Gastroesophageal sphincter (tissue), 4 donors: ENCODE data around the gene TAF4. TPM values are rescaled to one million over a fixed set of nuclear protein-coding genes. Genes with fewer than 3 reads are reported as not detected.
"Not testable (repeated sequence)": the region's sequence is repeated elsewhere in the genome, so short reads cannot be mapped to it uniquely, and the experiment has no call there.

Experiments
- ATAC-seq: fragments of 150-250 bp; one replicate; pipeline ENCODE4 v1.9.1; 2016; ENCODE audit warnings: mild to moderate bottlenecking, moderate library complexity
- H3K27ac ChIP-seq, 4 donors: fragments of 200-600 bp; sonication (generic) in 3 of 4; 1 replicate in 3 of 4; 2 replicates in 1 of 4; pipeline ENCODE4 v1.5.1; 2016 to 2019
- H3K27me3 ChIP-seq: fragments of 200-600 bp; sonication (generic); one replicate; pipeline ENCODE4 v1.5.1; 2019
- H3K36me3 ChIP-seq, 2 donors: fragments of 200-600 bp; sonication (generic); one replicate each; pipeline ENCODE4 v1.5.1; 2019; ENCODE audit warnings: control low read depth in 1 of 2
- H3K4me1 ChIP-seq, 3 donors: fragments of 200-600 bp; sonication (generic); 1 replicate in 2 of 3; 2 replicates in 1 of 3; pipeline ENCODE4 v1.5.1; 2016 to 2019; ENCODE audit warnings: control low read depth in 2 of 3
- H3K4me3 ChIP-seq, 2 donors: fragments of 200-600 bp; sonication (generic); one replicate each; pipeline ENCODE4 v1.5.1; 2019; ENCODE audit warnings: mild to moderate bottlenecking in 1 of 2, moderate library complexity in 1 of 2
- H3K9me3 ChIP-seq, 3 donors: fragments of 200-600 bp; sonication (generic); one replicate each; pipeline ENCODE4 v1.5.1; 2017 to 2019; ENCODE audit warnings: control low read depth in 2 of 3
- CTCF ChIP-seq, 4 experiments: fragments of 200-600 bp in 2 of 4; fragments of 450-650 bp in 2 of 4; sonication (generic) in 1 of 4; IDR thresholded peaks; one replicate each; pipeline ENCODE4 v1.5.1; 2017 to 2019; ENCODE audit warnings: antibody characterized with exemption in 4 of 4, mild to moderate bottlenecking in 2 of 4, moderate library complexity in 2 of 4
- EP300 ChIP-seq: sonication (generic); formaldehyde crosslinking; IDR thresholded peaks from one replicate; pipeline ENCODE4 v1.6.1; 2017; ENCODE audit warnings: antibody characterized with exemption, mild to moderate bottlenecking
- POLR2A ChIP-seq, 2 donors: fragments of 450-650 bp; IDR thresholded peaks; one replicate each; pipeline ENCODE4 v1.6.1; 2017; ENCODE audit warnings: antibody characterized with exemption in 2 of 2, mild to moderate bottlenecking in 2 of 2, moderate library complexity in 1 of 2
- POLR2AphosphoS5 ChIP-seq: sonication (generic); formaldehyde crosslinking; IDR thresholded peaks from one replicate; pipeline ENCODE4 v1.6.1; 2017; ENCODE audit warnings: antibody characterized with exemption
- WGBS, 2 donors: methylation state at CpG; one replicate each; pipeline ENCODE4 v1.1.5; 2018; ENCODE audit warnings: low coverage in 1 of 2; 5-methylcytosine and 5-hydroxymethylcytosine counted together
- total RNA-seq, 4 donors: library from RNA; depleted of rRNA; stranded (reverse); fragments of >200 nt; gene quantifications; one replicate each; pipeline ENCODE4 v1.1.0, GENCODE V29; 2016

Gene TAF4
- total RNA-seq, 4 donors from 2014 or later, result 7.6 to 19.9 (median 15.5) TPM

- no peak overlapping the region for H3K27ac ChIP-seq
- H3K4me1 ChIP-seq, result no peaks in the 10 kb centered on the region
- ATAC-seq, result peak; percentile 22
- no peaks in the 10 kb centered on the region for H3K36me3 ChIP-seq
- H3K27me3 ChIP-seq, result peaks cover 45% of the 10 kb centered on the region
- no peaks in the 10 kb centered on the region for H3K9me3 ChIP-seq
- no peak overlapping the region for H3K4me3 ChIP-seq
- 100% methylated on average over 1 of the region's 21 CpGs; no CpG with 5 or more reads in 1 of the 2 donors for WGBS, 2 donors
- no peak for TF ChIP-seq POLR2AphosphoS5
- no peak for TF ChIP-seq POLR2A (IDR thresholded peaks at IDR 0.05)
- TF ChIP-seq CTCF (IDR thresholded peaks at IDR 0.05), result no peak
- TF ChIP-seq EP300, result no peak
These were observed 115.7 kb downstream of the TAF4 start for GRCh38 chr20:61949714-61950640.

DNA sequence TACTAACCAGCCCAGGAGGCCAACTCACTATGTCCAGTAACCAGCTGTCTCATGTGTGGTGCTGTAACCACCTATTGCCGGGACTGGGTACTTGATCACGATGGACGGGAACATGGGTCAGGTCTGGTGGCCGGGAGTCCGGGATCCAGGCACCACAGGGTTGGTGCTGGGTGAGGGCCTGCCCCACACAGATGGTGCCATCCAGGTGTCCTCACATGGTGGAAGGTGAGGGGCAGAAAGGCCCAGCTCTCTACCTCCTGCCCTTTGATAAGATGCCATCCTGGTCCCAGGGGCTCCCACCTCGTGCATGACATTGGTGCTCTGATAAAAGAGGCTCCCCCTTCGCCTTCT is 116.3 kb downstream of the TAF4 start:
- no peaks in the 10 kb centered on the region for H3K9me3 ChIP-seq
- no peak overlapping the region for H3K4me3 ChIP-seq
- ATAC-seq, result no peak
- no peak overlapping the region for H3K27ac ChIP-seq
- peaks cover 40% of the 10 kb centered on the region for H3K27me3 ChIP-seq
- no peaks in the 10 kb centered on the region for H3K4me1 ChIP-seq
- TF ChIP-seq POLR2A (IDR thresholded peaks at IDR 0.05) (no peak), CTCF (IDR thresholded peaks at IDR 0.05) (no peak), POLR2AphosphoS5 (no peak), EP300 (no peak)
- WGBS, 2 donors, result no CpG with 5 or more reads among the region's 7 CpGs
- no peaks in the 10 kb centered on the region for H3K36me3 ChIP-seq

GRCh38 chr20:61948586-61949362 is 116.9 kb downstream of the TAF4 start:
- no peak overlapping the region for H3K4me3 ChIP-seq
- peaks cover 36% of the 10 kb centered on the region for H3K27me3 ChIP-seq
- no peaks in the 10 kb centered on the region for H3K36me3 ChIP-seq
- no peak overlapping the region for H3K27ac ChIP-seq
- no peak for TF ChIP-seq CTCF (IDR thresholded peaks at IDR 0.05)
- no peak for TF ChIP-seq EP300
- no peak for TF ChIP-seq POLR2A (IDR thresholded peaks at IDR 0.05)
- no peak for TF ChIP-seq POLR2AphosphoS5
- no peak for ATAC-seq
- no peaks in the 10 kb centered on the region for H3K9me3 ChIP-seq
- no peaks in the 10 kb centered on the region for H3K4me1 ChIP-seq
- 100% methylated on average over 1 of the region's 22 CpGs; no CpG with 5 or more reads in 1 of the 2 donors for WGBS, 2 donors

DNA sequence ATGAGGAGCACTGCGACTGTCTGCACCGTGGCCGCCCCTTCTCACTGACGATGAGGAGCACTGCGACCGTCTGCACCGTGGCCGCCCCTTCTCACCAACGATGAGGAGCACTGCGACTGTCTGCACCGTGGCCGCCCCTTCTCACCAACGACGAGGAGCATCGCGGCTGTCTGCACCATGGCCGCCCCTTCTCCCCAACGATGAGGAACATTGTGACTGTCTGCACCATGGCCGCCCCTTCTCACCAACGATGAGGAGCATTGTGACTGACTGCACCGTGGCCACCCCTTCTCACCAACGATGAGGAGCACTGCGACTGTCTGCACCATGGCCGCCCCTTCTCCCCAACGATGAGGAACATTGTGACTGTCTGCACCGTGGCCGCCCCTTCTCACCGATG is 117.6 kb downstream of the TAF4 start:
- not testable (repeated sequence) for H3K27ac ChIP-seq, ATAC-seq, H3K36me3 ChIP-seq, H3K4me3 ChIP-seq, H3K4me1 ChIP-seq, H3K9me3 ChIP-seq
- H3K27me3 ChIP-seq, result peaks cover 29% of the 10 kb centered on the region
- 100% methylated on average over 2 of the region's 28 CpGs; no CpG with 5 or more reads in 1 of the 2 donors for WGBS, 2 donors

DNA sequence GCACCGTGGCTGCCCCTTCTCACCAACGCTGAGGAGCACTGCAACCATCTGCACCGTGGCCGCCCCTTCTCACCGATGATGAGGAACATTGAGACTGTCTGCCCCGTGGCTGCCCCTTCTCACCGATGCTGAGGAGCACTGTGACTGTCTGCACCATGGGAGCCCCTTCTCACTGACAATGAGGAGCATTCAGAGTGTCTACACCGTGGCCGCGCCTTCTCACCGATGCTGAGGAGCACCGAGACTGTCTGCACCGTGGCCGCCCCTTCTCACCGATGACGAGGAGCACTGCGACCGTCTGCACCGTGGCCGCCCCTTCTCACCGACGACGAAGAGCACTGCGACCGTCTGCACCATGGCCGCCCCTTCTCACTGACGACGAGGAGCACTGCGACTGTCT is 120.2 kb downstream of the TAF4 start:
- H3K4me3 ChIP-seq, ATAC-seq, H3K27me3 ChIP-seq, H3K36me3 ChIP-seq, H3K4me1 ChIP-seq, H3K27ac ChIP-seq, H3K9me3 ChIP-seq: not testable (repeated sequence)
- 95% methylated on average over 15 of the region's 29 CpGs; no CpG with 5 or more reads in 1 of the 2 donors for WGBS, 2 donors

DNA sequence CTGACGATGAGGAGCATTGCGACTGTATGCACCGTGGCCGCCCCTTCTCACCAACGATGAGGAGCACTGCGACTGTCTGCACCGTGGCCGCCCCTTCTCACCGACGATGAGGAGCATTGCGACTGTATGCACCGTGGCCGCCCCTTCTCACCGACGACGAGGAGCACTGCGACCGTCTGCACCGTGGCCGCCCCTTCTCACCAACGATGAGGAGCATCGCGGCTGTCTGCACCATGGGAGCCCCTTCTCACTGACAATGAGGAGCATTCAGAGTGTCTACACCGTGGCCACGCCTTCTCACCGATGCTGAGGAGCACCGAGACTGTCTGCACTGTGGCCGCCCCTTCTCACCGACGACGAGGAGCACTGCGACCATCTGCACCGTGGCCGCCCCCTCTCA is 120.7 kb downstream of the TAF4 start:
- WGBS, 2 donors, result no CpG with 5 or more reads among the region's 34 CpGs
- not testable (repeated sequence) for ATAC-seq

More for the DNA sequence above, 120.7 kb downstream of the TAF4 start:
- not testable (repeated sequence) for H3K9me3 ChIP-seq, H3K36me3 ChIP-seq, H3K27me3 ChIP-seq, H3K4me1 ChIP-seq, H3K4me3 ChIP-seq, H3K27ac ChIP-seq
